NCI-H510A treated with DMSO at 0.1 percent for 48 hours (cell line): ENCODE data around the gene DNAJC25.
A peak's percentile ranks its signal among the peaks of the same experiment; 100 is the strongest.

Experiments
- DNase-seq: peaks from one replicate; lab custom pipeline; 2025; lab: John Stamatoyannopoulos, UW

The DNAJC25 gene

DNA sequence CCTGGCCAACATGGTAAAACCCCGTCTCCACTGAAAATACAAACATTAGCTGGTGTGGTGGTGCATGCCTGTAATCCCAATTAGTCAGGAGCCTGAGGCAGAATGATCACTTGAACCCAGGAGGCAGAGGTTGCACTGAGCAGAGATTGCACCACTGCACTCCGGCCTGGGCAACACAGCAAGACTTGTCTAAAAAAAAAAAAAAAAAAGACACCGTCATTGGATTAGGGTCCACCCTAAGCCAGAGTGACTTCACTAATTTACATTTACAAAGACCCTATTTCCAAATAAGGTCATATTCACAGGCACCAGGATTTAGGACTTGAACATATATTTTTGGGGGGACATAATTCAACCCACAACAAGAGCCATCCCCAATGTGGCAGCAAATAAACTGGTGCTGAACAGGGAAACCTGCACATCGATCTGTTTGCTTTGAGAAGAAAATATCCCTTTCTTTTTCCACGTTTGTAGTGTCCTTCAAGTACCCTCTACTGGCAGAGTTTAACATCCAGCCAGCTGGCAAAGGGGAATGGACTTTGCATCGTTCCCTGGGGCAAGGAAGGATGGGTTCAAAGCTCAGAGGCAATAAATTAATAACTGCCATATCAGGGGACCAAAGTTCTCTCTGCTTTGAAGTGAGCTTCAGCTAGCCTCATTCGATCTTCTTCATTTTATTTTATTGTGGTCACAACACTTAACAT, 3.7 kb upstream of the DNAJC25 start:
- DNase-seq: peak; percentile 32

GRCh38 chr9:111628411-111628810, 2.7 kb upstream of the DNAJC25 start:
- DNase-seq: no peak

- peak; percentile 55 for DNase-seq
These were observed 761 bp upstream of the DNAJC25 start for GRCh38 chr9:111630182-111630963.

DNA sequence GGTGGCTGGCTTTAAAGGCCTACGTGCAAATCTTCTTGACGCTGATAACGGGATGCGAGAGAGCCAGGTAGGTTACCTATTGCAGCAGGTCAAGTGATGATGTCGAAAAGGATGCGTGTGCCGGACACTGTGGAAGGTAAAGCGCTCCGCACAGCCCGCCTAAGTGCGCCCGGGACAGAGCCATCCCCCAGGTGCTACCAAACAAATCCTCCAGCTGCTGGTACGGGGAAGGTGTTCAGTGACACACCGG, 245 bp upstream of the DNAJC25 start:
- no peak for DNase-seq

DNA sequence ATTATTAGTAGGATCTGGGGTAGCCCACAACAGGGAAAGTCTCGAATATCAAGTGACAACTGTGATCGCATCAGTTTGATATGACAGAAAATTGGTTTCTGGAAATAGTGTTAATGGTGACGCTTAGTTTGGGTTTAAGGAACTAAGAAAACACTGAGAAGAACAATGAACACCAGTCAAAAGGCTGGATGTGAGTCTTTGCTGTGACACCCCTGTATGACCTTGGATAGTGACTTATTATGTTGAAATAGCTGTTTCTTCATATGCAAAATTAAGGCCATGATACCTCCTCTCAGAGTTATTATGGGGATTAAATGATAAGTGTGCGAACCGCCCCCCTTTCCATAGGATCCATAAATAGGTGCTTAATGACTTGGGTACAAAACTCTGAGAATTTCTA, 926 bp downstream of the DNAJC25 start:
- DNase-seq: no peak

- DNase-seq: no peak
These were observed 1.7 kb downstream of the DNAJC25 start for GRCh38 chr9:111632695-111633388.

GRCh38 chr9:111633389-111633736, 2.2 kb downstream of the DNAJC25 start:
- DNase-seq: no peak

DNA sequence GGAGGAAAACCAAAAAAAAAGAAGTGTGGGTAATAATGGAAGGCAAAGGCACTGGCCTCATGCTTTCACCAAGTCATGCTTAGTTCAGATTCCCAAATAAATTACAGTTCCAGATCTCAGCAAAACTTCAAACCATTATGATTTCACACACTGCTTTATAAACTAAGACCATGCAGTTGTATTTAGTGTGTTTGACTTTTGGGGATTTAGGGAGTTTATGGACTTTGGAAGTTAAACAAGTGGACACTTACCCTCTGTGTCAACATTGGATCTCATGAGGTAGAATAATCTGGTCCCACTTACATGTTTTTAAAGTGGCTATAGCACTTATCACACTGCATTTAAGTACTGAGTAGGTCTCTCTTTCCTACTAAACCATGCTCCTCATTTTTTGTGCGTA, 3.7 kb downstream of the DNAJC25 start:
- peak; percentile 37 for DNase-seq

DNA sequence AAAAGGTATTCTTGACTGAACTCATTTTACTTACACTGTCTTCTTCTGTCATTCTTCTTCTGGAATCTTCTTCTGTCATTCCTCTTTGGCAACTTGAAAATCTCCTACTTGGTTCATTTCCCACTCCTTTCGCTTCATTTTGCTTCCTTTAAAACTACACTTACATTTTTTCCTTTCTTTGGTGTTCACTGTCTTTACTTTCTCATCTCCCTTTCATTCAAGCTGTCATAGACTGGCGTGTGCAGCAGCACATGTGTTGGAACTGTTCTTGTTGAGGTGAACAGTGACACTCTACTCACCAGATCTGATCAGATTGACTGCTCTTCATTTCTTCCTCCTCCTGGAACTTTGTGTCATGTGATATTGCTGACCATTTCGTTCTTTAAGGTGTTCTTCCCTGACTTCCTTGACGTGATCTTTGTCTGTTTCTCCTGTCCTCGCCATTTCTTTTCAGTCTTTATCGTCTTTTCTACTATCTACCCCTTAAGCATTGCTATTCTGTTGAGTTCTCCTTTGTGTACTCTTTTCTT, 6.4 kb downstream of the DNAJC25 start:
- DNase-seq: no peak

- DNase-seq: no peak
These were observed 13.2 kb downstream of the DNAJC25 start for GRCh38 chr9:111644195-111644772.

GRCh38 chr9:111645806-111646205, 14.7 kb downstream of the DNAJC25 start:
- no peak for DNase-seq

DNA sequence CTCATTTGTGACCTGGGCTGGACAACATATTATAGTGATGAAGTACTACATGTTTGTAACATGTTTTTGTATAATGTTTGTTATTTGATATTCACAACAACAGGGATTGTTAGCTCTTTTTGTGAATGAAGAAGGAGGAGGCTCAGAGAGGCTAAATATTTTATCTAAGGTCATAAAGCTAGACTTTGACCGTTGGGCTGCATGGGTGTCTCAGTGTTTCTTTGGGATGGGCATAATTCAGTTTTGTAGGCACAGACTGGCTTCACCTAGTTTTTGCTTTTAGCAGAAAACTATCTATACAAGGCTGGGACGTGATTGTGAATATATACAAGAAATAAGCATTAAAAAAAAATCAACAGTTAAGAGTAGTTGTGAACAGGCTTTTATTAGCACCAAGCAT, 15.3 kb downstream of the DNAJC25 start:
- no peak for DNase-seq

DNA sequence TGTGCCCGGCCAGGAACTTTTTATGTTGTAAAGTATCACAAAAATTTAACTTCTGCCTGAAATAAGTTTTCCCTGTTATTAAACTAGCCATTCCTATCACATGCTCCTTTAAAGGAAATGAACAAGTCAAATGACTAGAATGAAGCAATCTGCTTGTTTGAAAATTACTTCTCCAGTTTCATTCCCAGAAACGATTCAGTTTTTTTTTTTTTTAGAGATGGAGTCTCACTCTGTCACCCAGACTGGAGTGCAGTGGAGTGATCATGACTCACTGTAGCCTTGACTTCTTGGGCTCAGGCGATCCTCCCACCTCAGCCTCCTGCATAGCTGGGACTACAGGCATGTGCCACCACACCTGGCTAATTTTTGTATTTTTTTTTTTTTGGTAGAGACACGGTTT, 16.9 kb downstream of the DNAJC25 start:
- DNase-seq: no peak

DNA sequence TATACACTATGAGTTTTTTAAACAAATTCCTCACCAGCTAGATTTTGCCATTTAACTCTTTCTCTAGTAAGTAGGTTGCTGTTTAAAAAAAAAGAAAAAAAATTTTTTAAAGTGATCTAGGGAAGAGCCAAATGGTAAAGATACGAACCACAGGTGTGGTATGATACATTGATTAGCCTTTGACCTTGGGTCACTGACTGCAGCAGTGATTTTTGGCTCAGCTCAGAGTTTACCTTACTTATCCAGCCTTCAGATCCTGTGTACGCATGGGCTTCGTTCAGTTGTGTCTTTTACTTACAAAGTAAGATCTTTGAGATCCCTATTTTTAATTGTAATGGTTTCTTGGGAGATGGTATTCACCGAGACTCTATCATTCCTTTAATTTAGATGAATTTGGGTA, 17.9 kb downstream of the DNAJC25 start:
- no peak for DNase-seq

GRCh38 chr9:111657051-111657450, 25.9 kb downstream of the DNAJC25 start:
- DNase-seq: no peak

DNA sequence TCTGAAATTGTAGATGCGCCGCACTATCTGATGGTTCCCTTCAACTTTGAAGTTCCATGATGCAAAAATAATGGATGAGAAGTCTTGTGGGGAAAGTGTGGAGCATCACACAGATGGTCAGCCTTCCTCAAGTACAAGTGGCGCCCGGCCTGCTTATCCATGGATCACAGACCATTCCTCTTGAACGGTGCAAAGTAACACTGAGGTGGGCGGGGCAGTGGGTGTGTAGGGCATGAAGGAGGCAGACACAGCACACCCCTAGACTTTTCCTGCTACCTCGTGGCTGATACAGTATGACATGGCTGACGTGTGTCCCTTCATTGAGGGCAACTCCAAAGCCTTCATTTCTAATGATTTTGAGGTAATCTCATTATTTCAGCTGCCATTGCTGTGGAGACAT, 27.8 kb downstream of the DNAJC25 start:
- no peak for DNase-seq

DNA sequence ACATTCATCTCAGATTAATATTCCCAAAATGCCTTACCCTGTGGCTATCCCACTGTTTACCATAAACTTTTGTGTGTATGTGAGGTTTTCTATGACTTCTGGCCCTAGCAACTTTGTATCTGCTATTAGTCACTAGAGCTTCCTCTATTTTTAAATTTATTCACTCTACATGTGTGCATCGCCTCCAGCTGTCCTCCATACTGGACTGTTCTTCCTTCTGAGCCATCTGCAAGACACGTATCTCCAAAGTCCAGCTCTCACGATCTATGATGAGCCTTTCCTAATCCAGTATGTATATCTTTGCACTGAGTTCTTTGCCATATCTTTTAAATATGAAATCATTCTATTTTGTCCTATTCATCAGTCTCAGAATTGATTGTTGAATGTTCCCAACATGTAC, 28.6 kb downstream of the DNAJC25 start:
- no peak for DNase-seq

DNA sequence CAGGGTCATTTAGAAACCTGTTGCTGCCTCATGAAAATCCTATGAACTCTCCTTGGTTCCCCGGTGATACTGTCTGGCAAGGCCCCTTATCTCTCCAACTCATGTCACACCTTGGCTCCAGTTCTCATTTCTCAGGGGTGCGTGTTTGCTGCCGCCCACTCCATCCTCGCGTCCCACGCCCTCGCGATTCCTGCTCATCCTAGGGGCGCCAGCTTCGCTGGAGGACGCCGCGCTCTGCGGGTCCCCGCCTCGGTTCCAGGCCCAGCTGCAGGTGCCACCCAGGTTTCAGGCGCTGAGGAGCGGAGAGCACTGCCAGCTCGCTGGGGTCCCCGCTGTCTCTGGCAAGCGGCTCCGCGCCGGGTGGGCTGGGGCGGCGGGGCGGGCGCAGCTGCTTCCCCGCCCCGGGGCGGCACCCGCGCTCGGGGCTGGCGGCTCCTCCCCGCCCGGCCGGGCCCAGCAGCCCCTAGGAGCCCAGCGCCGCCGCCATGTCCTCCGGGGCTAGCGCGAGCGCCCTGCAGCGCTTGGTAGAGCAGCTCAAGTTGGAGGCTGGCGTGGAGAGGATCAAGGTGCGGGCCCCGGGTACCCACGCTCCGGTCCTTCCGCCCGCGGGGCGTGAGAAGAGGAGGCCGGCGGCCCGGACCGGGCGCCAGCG, 30.1 kb downstream of the DNAJC25 start, which contains the start of gene GNG10:
Gene GNG10 (plus strand): TSS at position 456 of the 652 bp plus-strand sequence. CDS start 30 bp downstream, at position 486.
- DNase-seq: peak; percentile 53

- DNase-seq: peak; percentile 15
These were observed 30.8 kb downstream of the DNAJC25 start for GRCh38 chr9:111661802-111662521.

- DNase-seq: no peak
These were observed 31.6 kb downstream of the DNAJC25 start for GRCh38 chr9:111662576-111663300.
